KOPT-K1 (cell line): ENCODE measurements around the gene KLHL29.

Experiments
- H3K27ac ChIP-seq: fragments of 200-600 bp; sonication (generic); 2 replicates; pipeline ENCODE4 v1.5.1; 2016; ENCODE audit warnings: antibody characterized with exemption, mild to moderate bottlenecking, low read depth, low read length; ENCODE audit not compliant: poor library complexity, severe bottlenecking
- H3K36me3 ChIP-seq: fragments of 200-600 bp; sonication (generic); 2 replicates; pipeline ENCODE4 v1.5.1; 2017; ENCODE audit warnings: antibody characterized with exemption, mild to moderate bottlenecking, low read length, moderate library complexity; ENCODE audit not compliant: insufficient read depth
- H3K9me3 ChIP-seq: fragments of 200-600 bp; sonication (generic); 2 replicates; pipeline ENCODE4 v1.5.1; 2017; ENCODE audit warnings: antibody characterized with exemption, low read length, mild to moderate bottlenecking; ENCODE audit not compliant: insufficient read depth, poor library complexity, severe bottlenecking

KLHL29 gene

GRCh38 chr2:23400703-23401102, 15.7 kb downstream of the KLHL29 start:
- Histone ChIP-seq H3K27ac (no peak overlapping the region), H3K36me3 (no peaks in the 10 kb centered on the region), H3K9me3 (no peaks in the 10 kb centered on the region)

GRCh38 chr2:23401427-23402204, 16.6 kb downstream of the KLHL29 start:
- H3K27ac ChIP-seq, result no peak overlapping the region
- no peaks in the 10 kb centered on the region for H3K36me3 ChIP-seq
- no peaks in the 10 kb centered on the region for H3K9me3 ChIP-seq

- Histone ChIP-seq H3K36me3 (no peaks in the 10 kb centered on the region), H3K27ac (no peak overlapping the region), H3K9me3 (no peaks in the 10 kb centered on the region)
These were observed 17.3 kb downstream of the KLHL29 start for GRCh38 chr2:23402205-23402740.

GRCh38 chr2:23404426-23404825, 19.4 kb downstream of the KLHL29 start:
- no peak overlapping the region for H3K27ac ChIP-seq
- H3K9me3 ChIP-seq, result no peaks in the 10 kb centered on the region
- H3K36me3 ChIP-seq, result no peaks in the 10 kb centered on the region

GRCh38 chr2:23409248-23409647, 24.3 kb downstream of the KLHL29 start:
- Histone ChIP-seq H3K27ac (no peak overlapping the region), H3K36me3 (no peaks in the 10 kb centered on the region), H3K9me3 (no peaks in the 10 kb centered on the region)

- Histone ChIP-seq H3K36me3 (no peaks in the 10 kb centered on the region), H3K27ac (no peak overlapping the region), H3K9me3 (no peaks in the 10 kb centered on the region)
These were observed 25.6 kb downstream of the KLHL29 start for GRCh38 chr2:23410596-23410995.

- H3K9me3 ChIP-seq, result no peaks in the 10 kb centered on the region
- no peaks in the 10 kb centered on the region for H3K36me3 ChIP-seq
- no peak overlapping the region for H3K27ac ChIP-seq
These were observed 26.9 kb downstream of the KLHL29 start for GRCh38 chr2:23411752-23412431.

- Histone ChIP-seq H3K36me3 (no peaks in the 10 kb centered on the region), H3K9me3 (no peaks in the 10 kb centered on the region), H3K27ac (no peak overlapping the region)
These were observed 27.7 kb downstream of the KLHL29 start for GRCh38 chr2:23412556-23413155.

- H3K27ac ChIP-seq, result no peak overlapping the region
- no peaks in the 10 kb centered on the region for H3K9me3 ChIP-seq
- no peaks in the 10 kb centered on the region for H3K36me3 ChIP-seq
These were observed 28.7 kb downstream of the KLHL29 start for GRCh38 chr2:23413641-23414040.

- H3K9me3 ChIP-seq, result no peaks in the 10 kb centered on the region
These were observed 29.1 kb downstream of the KLHL29 start for GRCh38 chr2:23414106-23414505.

GRCh38 chr2:23414871-23415270, 29.9 kb downstream of the KLHL29 start:
- no peaks in the 10 kb centered on the region for H3K36me3 ChIP-seq
- no peaks in the 10 kb centered on the region for H3K9me3 ChIP-seq
- H3K27ac ChIP-seq, result no peak overlapping the region

More at GRCh38 chr2:23414106-23414505, 29.1 kb downstream of the KLHL29 start:
- Histone ChIP-seq H3K36me3 (no peaks in the 10 kb centered on the region), H3K27ac (no peak overlapping the region)

GRCh38 chr2:23417310-23417709, 32.3 kb downstream of the KLHL29 start:
- H3K36me3 ChIP-seq, result no peaks in the 10 kb centered on the region
- H3K27ac ChIP-seq, result no peak overlapping the region
- H3K9me3 ChIP-seq, result no peaks in the 10 kb centered on the region

- H3K27ac ChIP-seq, result no peak overlapping the region
- no peaks in the 10 kb centered on the region for H3K9me3 ChIP-seq
- H3K36me3 ChIP-seq, result no peaks in the 10 kb centered on the region
These were observed 33.1 kb downstream of the KLHL29 start for GRCh38 chr2:23418056-23418455.

- H3K36me3 ChIP-seq, result no peaks in the 10 kb centered on the region
- H3K27ac ChIP-seq, result no peak overlapping the region
- no peaks in the 10 kb centered on the region for H3K9me3 ChIP-seq
These were observed 33.5 kb downstream of the KLHL29 start for GRCh38 chr2:23418461-23418911.
